Measurements from ENCODE around the gene BANP.
"Not testable (repeated sequence)": the region's sequence is repeated elsewhere in the genome, so short reads cannot be mapped to it uniquely, and the experiment has no call there.

BANP gene

DNA sequence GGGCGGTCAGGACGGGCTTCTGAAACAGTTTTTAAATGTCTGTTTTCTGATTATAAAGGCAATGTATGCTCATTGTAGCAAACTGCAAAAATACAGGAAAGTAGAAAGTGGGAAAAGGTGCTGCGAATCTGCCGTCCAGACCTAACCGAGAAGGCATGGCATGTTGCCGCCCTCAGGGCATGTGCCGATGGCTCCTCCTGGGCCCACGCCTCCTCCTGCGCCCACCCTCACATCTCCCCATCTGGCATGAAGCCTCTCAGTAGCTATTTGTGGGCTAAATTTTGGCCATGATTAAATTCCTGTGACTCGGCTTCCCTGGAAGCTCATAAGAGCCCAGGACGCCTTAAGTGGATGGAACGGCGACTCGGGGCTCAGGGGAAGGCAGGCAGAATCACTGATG lies 148.7 kb downstream of the BANP start:
- peaks cover 0 to 15% of the 10 kb centered on the region in 2 donors for H3K9me3 ChIP-seq (ENCODE audit: control insufficient read depth in 1 of 2, low read length in 2 of 2)
- H3K27me3 ChIP-seq (ENCODE audit: low read depth, low read length); H3K4me3 ChIP-seq (ENCODE audit: low read depth in 1 of 2, low read length in 2 of 2); H3K36me3 ChIP-seq (ENCODE audit: control insufficient read depth in 1 of 2, insufficient read depth in 2 of 2, low read length in 2 of 2); H3K4me1 ChIP-seq (ENCODE audit: control insufficient read depth in 1 of 2, insufficient read depth in 2 of 2, low read length in 2 of 2); H3K27ac ChIP-seq (ENCODE audit: low read length): not testable (repeated sequence)

DNA sequence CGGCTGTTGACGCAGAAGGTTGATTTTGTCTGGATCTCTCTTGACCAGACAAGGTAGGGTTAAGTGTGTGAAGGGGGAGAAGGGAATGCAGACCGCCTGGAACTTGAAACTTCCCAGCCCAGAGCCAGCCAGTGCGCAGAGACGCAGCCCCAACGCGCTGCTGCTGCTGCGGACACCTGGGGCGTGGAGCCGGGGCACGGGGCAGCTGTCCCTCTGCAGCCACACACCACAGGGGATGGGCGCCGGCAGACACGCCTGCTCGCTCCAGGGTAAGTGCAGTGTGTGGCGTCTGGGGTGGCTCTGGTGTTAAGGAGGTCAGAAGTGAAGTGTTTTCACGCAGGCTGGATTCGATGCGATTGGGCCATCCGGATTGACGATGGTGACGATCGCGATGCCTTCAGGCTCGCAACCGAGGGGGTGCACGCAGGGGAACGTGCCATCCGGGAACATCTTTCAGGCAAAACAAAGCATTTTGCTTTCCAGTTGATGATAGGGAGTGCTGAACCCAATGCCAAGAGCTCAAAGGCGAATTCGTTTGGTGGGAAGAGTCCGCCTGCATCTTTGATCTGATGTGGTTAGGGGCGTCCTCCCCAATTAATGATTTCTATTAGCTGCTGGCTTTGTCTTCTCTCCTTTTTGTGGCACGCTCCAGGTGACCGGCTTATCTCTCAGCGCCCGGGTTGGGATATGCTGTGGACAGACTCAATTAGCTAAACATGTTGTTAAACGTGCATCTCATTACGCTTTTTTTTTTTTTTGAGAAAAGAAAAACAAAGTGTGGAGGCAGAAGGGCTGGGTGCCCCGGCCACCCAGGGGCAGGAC lies 149.8 kb downstream of the BANP start:
- not testable (repeated sequence) for H3K4me1 ChIP-seq (ENCODE audit: control insufficient read depth in 1 of 2, insufficient read depth in 2 of 2, low read length in 2 of 2); H3K4me3 ChIP-seq (ENCODE audit: low read depth in 1 of 2, low read length in 2 of 2); H3K36me3 ChIP-seq (ENCODE audit: control insufficient read depth in 1 of 2, insufficient read depth in 2 of 2, low read length in 2 of 2); H3K27me3 ChIP-seq (ENCODE audit: low read depth, low read length); H3K27ac ChIP-seq (ENCODE audit: low read length)
- peaks cover 0 to 11% of the 10 kb centered on the region in 2 donors for H3K9me3 ChIP-seq (ENCODE audit: control insufficient read depth in 1 of 2, low read length in 2 of 2)

DNA sequence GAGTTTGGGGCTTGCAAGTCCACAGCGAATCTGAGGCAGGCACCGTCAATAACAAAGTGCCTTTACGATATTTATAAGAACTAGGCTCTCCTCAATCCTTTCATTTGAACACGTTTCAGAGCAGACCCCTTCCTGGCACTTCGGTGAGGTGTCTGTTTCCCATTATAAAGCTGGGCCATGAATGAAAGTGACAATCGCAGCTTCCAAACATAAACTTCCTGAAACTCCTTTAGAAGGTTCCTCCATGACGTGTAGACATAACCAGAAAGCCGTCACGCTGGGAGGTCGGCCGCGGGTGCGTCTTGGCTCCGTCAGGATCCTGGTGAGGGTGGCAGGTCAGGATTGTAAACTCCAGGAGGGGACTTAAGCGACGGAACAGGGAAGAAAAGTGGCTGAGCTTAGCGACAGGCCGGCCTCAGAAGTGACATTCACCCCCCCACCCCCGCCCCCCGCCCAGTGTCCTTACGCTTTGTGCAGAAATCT lies 150.4 kb downstream of the BANP start:
- H3K36me3 ChIP-seq (ENCODE audit: control insufficient read depth in 1 of 2, insufficient read depth in 2 of 2, low read length in 2 of 2); H3K9me3 ChIP-seq (ENCODE audit: control insufficient read depth in 1 of 2, low read length in 2 of 2); H3K4me1 ChIP-seq (ENCODE audit: control insufficient read depth in 1 of 2, insufficient read depth in 2 of 2, low read length in 2 of 2); H3K27me3 ChIP-seq (ENCODE audit: low read depth, low read length); H3K4me3 ChIP-seq (ENCODE audit: low read depth in 1 of 2, low read length in 2 of 2); H3K27ac ChIP-seq (ENCODE audit: low read length): not testable (repeated sequence)

DNA sequence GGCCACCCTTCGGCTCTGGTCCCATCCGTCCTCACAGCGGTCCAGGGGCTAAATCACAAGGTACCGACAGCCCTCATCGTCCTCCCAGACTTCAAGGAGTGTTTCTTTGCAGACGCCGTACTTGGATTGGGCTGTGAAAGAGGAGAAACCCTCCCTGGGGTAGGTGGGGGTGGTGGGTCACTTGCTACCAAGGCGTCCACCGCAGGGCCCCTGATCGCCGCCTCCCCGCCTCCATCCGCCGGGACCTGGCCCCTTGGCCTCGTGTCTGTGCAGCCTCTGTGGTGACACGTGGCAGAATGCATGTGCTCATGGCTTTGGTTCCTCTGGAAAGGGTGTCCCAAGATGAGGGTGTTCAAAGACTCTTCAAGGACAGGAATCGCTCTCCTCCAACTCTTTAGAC lies 151.4 kb downstream of the BANP start:
- no peak overlapping the region for H3K4me3 ChIP-seq (ENCODE audit: low read depth in 1 of 2, low read length in 2 of 2)
- peaks cover 0 to 3% of the 10 kb centered on the region in 2 donors for H3K9me3 ChIP-seq (ENCODE audit: control insufficient read depth in 1 of 2, low read length in 2 of 2)
- H3K36me3 ChIP-seq (ENCODE audit: control insufficient read depth in 1 of 2, insufficient read depth in 2 of 2, low read length in 2 of 2) = no peaks in the 10 kb centered on the region
- peaks cover 6% of the 10 kb centered on the region for H3K27me3 ChIP-seq (ENCODE audit: low read depth, low read length)
- H3K27ac ChIP-seq (ENCODE audit: low read length) = no peak overlapping the region
- H3K4me1 ChIP-seq (ENCODE audit: control insufficient read depth in 1 of 2, insufficient read depth in 2 of 2, low read length in 2 of 2) = peaks cover 0 to 8% of the 10 kb centered on the region in 2 donors

DNA sequence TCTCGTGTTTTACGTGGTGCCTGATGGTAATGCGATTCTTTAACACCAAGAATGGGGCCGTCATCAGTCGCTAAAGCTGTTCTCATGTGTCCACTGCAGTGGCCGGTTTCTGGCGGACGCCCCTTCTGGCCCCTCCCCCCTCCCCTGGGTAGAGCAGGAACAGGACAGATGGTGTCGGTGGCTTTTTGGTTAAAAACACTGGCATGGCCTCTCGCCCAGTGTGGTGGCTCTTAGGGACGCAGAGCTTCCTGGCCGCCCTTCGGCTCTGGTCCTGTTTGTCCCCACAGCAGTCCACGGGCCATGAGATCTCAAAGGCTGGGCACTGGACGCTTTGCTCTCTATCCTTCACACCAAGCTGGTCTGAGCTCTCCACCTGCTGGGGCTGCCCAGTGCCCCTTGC lies 151.8 kb downstream of the BANP start:
- Histone ChIP-seq H3K36me3 (ENCODE audit: control insufficient read depth in 1 of 2, insufficient read depth in 2 of 2, low read length in 2 of 2) (no peaks in the 10 kb centered on the region), H3K27me3 (ENCODE audit: low read depth, low read length) (peaks cover 6% of the 10 kb centered on the region), H3K9me3 (ENCODE audit: control insufficient read depth in 1 of 2, low read length in 2 of 2) (peaks cover 0 to 3% of the 10 kb centered on the region in 2 donors), H3K27ac (ENCODE audit: low read length) (no peak overlapping the region), H3K4me3 (ENCODE audit: low read depth in 1 of 2, low read length in 2 of 2) (no peak overlapping the region), H3K4me1 (ENCODE audit: control insufficient read depth in 1 of 2, insufficient read depth in 2 of 2, low read length in 2 of 2) (peaks cover 0 to 8% of the 10 kb centered on the region in 2 donors)

DNA sequence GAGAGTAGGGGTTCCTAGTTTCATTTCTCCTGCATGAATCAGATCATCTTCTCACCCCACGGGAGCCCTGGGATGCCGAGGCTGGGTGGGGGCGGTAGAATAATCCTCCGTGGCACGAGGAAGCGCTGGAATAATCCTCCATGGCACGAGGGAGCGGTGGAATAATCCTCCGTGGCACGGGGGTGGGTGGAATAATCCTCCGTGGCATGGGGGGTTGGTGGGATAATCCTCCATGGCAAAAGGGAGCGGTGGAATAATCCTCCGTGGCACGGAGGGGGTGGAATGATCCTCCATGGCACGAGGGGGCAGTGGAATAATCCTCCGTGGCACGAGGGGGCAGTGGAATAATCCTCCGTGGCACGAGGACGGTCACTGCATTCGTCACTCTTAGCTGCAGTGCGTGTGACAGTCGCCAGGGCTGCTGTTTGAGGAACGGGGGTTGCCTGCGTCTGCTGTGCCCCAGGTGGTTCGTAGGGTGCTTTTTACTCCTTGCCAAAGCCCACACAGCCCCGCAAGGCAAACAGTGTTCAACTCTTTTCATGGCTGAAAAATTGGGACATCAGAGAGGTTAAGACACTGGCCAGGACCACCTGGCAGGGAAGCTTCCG lies 152.5 kb downstream of the BANP start:
- Histone ChIP-seq H3K27ac (ENCODE audit: low read length) (no peak overlapping the region), H3K9me3 (ENCODE audit: control insufficient read depth in 1 of 2, low read length in 2 of 2) (no peaks in the 10 kb centered on the region), H3K4me3 (ENCODE audit: low read depth in 1 of 2, low read length in 2 of 2) (no peak overlapping the region), H3K27me3 (ENCODE audit: low read depth, low read length) (peaks cover 6% of the 10 kb centered on the region), H3K4me1 (ENCODE audit: control insufficient read depth in 1 of 2, insufficient read depth in 2 of 2, low read length in 2 of 2) (peaks cover 0 to 8% of the 10 kb centered on the region in 2 donors), H3K36me3 (ENCODE audit: control insufficient read depth in 1 of 2, insufficient read depth in 2 of 2, low read length in 2 of 2) (no peaks in the 10 kb centered on the region)

DNA sequence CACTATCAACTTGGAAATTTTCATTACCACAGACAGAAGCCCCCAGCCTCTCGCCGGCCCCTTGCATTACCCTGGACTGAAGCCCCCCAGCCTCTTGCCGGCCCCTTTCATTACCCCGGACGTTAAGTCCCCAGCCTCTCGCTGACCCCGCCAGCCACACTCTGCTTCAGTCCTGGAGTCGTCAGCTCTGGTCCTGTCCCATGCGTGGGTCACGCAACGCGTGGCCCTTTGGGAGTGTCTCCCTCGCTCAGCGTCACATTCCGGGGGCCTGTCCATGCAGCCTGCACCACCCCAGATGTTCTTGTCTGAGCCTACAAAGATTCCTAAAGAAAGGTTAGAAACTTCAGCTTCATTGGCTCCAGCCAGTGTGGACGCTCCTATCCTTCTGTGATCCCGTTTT lies 153.1 kb downstream of the BANP start:
- H3K27ac ChIP-seq (ENCODE audit: low read length); H3K36me3 ChIP-seq (ENCODE audit: control insufficient read depth in 1 of 2, insufficient read depth in 2 of 2, low read length in 2 of 2); H3K27me3 ChIP-seq (ENCODE audit: low read depth, low read length); H3K9me3 ChIP-seq (ENCODE audit: control insufficient read depth in 1 of 2, low read length in 2 of 2); H3K4me3 ChIP-seq (ENCODE audit: low read depth in 1 of 2, low read length in 2 of 2); H3K4me1 ChIP-seq (ENCODE audit: control insufficient read depth in 1 of 2, insufficient read depth in 2 of 2, low read length in 2 of 2): not testable (repeated sequence)

DNA sequence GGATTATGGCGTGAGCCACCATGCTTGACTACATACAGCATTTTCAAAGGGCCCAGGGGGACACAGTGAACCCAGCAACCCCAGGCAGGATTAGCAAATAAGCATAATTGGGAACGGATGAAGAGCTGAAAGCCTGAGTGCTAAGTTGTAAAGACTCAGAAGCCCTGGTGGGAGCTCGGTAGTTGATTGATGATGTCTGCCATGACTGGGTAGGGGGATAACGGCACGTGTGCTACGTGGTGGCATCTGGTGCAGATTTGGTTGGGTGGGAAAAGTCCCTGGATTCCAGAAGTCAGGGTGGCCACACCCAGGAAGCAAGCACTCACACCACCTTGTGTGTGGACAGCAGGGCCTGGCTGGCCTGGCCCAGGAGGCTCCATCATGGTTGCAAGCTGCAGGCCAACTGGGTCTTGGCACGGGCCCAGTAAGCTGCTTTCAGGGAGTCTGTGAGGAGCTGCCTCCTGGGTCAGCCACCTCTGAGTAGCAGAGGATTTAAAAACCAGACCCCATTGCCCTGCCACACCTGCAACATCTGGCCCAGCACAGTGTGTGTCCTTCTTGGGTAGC lies 154.4 kb downstream of the BANP start:
- H3K36me3 ChIP-seq (ENCODE audit: control insufficient read depth in 1 of 2, insufficient read depth in 2 of 2, low read length in 2 of 2); H3K4me3 ChIP-seq (ENCODE audit: low read depth in 1 of 2, low read length in 2 of 2); H3K4me1 ChIP-seq (ENCODE audit: control insufficient read depth in 1 of 2, insufficient read depth in 2 of 2, low read length in 2 of 2); H3K27me3 ChIP-seq (ENCODE audit: low read depth, low read length); H3K27ac ChIP-seq (ENCODE audit: low read length); H3K9me3 ChIP-seq (ENCODE audit: control insufficient read depth in 1 of 2, low read length in 2 of 2): not testable (repeated sequence)

DNA sequence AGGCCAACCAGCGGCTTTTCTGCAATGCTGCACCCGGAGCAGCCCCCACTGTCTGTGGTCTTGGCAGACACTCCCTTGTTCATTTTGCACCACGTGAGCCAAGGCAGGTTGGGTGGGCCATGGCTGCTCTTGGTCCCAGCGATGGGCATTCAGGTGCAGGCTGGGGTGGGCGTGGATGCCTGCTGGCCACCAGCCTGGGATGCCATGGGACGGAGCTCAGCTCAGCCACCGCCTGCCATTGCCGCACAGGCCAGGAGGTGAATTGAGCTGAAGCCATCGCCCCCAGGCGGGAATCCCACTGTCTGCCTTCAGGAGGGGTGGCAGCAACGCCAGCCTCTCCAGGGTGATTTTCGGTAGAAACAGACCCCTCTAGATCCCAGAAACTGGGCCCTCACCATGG lies 155.3 kb downstream of the BANP start:
- not testable (repeated sequence) for H3K4me1 ChIP-seq (ENCODE audit: control insufficient read depth in 1 of 2, insufficient read depth in 2 of 2, low read length in 2 of 2); H3K27me3 ChIP-seq (ENCODE audit: low read depth, low read length); H3K27ac ChIP-seq (ENCODE audit: low read length); H3K36me3 ChIP-seq (ENCODE audit: control insufficient read depth in 1 of 2, insufficient read depth in 2 of 2, low read length in 2 of 2); H3K9me3 ChIP-seq (ENCODE audit: control insufficient read depth in 1 of 2, low read length in 2 of 2); H3K4me3 ChIP-seq (ENCODE audit: low read depth in 1 of 2, low read length in 2 of 2)

DNA sequence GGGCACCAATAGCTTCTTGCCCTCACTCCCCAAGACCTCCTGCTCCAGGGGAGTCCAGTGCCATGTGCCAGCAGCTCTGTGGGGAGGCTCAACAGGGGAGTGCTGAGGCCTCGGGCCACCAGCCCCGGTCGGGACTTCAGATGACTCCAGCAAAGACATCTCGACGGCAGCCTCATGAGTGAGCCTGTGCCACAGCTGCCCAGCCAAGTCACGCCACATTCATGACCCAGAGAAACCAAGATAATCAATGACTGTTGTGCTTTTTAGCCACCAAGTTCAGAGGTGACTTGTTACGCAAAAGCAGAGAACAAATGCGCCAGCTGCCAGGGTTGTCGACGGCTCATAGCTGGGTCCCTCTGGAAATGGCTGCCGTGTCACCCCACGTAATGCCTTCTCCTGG lies 157.5 kb downstream of the BANP start:
- Histone ChIP-seq H3K27me3 (ENCODE audit: low read depth, low read length) (no peaks in the 10 kb centered on the region), H3K4me1 (ENCODE audit: control insufficient read depth in 1 of 2, insufficient read depth in 2 of 2, low read length in 2 of 2) (no peaks in the 10 kb centered on the region), H3K27ac (ENCODE audit: low read length) (no peak overlapping the region), H3K4me3 (ENCODE audit: low read depth in 1 of 2, low read length in 2 of 2) (no peak overlapping the region), H3K9me3 (ENCODE audit: control insufficient read depth in 1 of 2, low read length in 2 of 2) (no peaks in the 10 kb centered on the region), H3K36me3 (ENCODE audit: control insufficient read depth in 1 of 2, insufficient read depth in 2 of 2, low read length in 2 of 2) (no peaks in the 10 kb centered on the region)

DNA sequence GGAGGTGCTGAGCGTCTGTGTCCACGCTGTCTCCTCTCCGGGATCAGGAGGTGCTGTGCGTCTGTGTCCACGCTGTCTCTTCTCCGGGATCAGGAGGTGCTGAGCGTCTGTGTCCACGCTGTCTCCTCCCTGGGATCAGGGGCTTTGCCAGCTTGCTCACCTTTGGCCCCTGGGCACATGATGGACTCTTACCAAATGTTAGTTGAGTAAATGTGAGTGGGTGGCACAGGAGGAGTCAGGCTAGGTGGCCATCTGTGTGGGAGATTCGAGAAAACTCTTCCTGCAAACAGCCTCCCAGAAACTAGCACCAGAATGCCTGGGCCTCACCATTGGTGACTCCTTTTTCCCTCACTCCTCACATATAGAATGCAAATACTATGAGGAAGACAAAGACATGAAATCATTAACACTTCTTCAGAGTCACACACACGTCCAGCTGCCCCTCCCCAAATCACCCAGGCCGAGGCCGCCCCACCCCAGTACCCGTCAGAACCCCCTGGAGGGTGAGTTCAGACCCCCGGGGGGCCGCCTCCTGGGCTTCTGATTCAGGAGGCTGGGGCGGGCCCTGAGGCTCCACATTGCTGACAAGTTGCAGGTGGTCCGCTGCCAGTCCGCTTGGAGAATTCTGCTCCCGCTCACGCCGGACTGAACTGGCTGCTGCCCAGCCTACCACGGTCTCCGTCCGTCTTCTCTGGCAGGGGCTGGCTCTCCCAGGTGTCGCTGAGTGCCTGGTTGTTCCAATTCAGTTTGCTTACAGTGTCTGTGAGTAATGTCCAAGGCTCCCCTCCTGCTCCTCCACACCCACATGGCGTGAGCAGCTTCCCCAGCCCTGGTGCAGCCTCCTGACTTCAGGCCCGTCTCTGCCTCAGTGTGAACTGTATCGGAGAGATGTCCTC lies 158.7 kb downstream of the BANP start:
- H3K9me3 ChIP-seq (ENCODE audit: control insufficient read depth in 1 of 2, low read length in 2 of 2); H3K4me3 ChIP-seq (ENCODE audit: low read depth in 1 of 2, low read length in 2 of 2); H3K27me3 ChIP-seq (ENCODE audit: low read depth, low read length); H3K36me3 ChIP-seq (ENCODE audit: control insufficient read depth in 1 of 2, insufficient read depth in 2 of 2, low read length in 2 of 2); H3K4me1 ChIP-seq (ENCODE audit: control insufficient read depth in 1 of 2, insufficient read depth in 2 of 2, low read length in 2 of 2); H3K27ac ChIP-seq (ENCODE audit: low read length): not testable (repeated sequence)
